Liver (tissue), 9 donors: ENCODE results near the gene RCSD1. TPM values are rescaled to one million over a fixed set of nuclear protein-coding genes. Genes with fewer than 3 reads are reported as not detected.

ENCODE experiments used
- DNase-seq: peaks from one replicate; pipeline ENCODE4 v3.0.0-alpha.2; 2017; ENCODE audit warnings: low spot score
- H3K27ac ChIP-seq, 2 donors: one replicate each; pipeline ENCODE4 v1.7.0; 2013; ENCODE audit warnings: inconsistent platforms in 2 of 2, low read length in 2 of 2, control low read depth in 1 of 2, low read depth in 1 of 2, mild to moderate bottlenecking in 1 of 2
- H3K27me3 ChIP-seq, 4 donors: one replicate each; pipeline versions ENCODE4 v1.6.1 to v1.7.0; 2013; ENCODE audit warnings: low read length in 3 of 4, inconsistent platforms in 1 of 4, mild to moderate bottlenecking in 1 of 4, moderate library complexity in 1 of 4; ENCODE audit not compliant: control insufficient read depth in 4 of 4, insufficient read depth in 4 of 4
- H3K36me3 ChIP-seq, 4 donors: one replicate each; pipeline versions ENCODE4 v1.6.1 to v1.7.0; 2013; ENCODE audit warnings: low read length in 3 of 4, mild to moderate bottlenecking in 3 of 4, low read depth in 1 of 4, moderate library complexity in 1 of 4; ENCODE audit not compliant: control insufficient read depth in 4 of 4, insufficient read depth in 3 of 4
- H3K4me1 ChIP-seq, 4 donors: one replicate each; pipeline versions ENCODE4 v1.6.1 to v1.7.0; 2013; ENCODE audit warnings: low read length in 3 of 4, mild to moderate bottlenecking in 3 of 4, moderate library complexity in 1 of 4; ENCODE audit not compliant: control insufficient read depth in 4 of 4, insufficient read depth in 4 of 4
- H3K4me3 ChIP-seq, 3 donors: one replicate each; pipeline versions ENCODE4 v1.6.1 to v1.7.0; 2013; ENCODE audit warnings: low read length in 3 of 3, control low read depth in 1 of 3, low read depth in 1 of 3, mild to moderate bottlenecking in 1 of 3
- H3K9ac ChIP-seq, 2 donors: one replicate each; pipeline ENCODE4 v1.7.0; 2013; ENCODE audit warnings: low read length in 2 of 2, mild to moderate bottlenecking in 2 of 2, moderate library complexity in 2 of 2, control low read depth in 1 of 2, low read depth in 1 of 2
- H3K9me3 ChIP-seq, 4 donors: one replicate each; pipeline versions ENCODE4 v1.6.1 to v1.7.0; 2013; ENCODE audit warnings: low read length in 3 of 4; ENCODE audit not compliant: control insufficient read depth in 4 of 4
- ATF3 ChIP-seq: IDR thresholded peaks from 2 replicates; pipeline ENCODE4 v1.6.1; 2016; ENCODE audit warnings: antibody characterized with exemption
- CTCF ChIP-seq: fragments of 150-350 bp; IDR thresholded peaks from 2 replicates; pipeline ENCODE4 v1.5.1; 2017; ENCODE audit warnings: improper control_type of control experiment, low read depth, low read length; ENCODE audit not compliant: missing input control
- EGR1 ChIP-seq, 2 donors: IDR thresholded peaks; 2 replicates each; pipeline ENCODE4 v1.6.1; 2016 to 2018; ENCODE audit warnings: antibody characterized with exemption in 2 of 2, low read depth in 2 of 2
- GABPA ChIP-seq, 2 donors: IDR thresholded peaks in 1 of 2; conservative IDR thresholded peaks in 1 of 2; 2 replicates each; pipeline ENCODE4 v1.6.1; 2016; ENCODE audit warnings: antibody characterized with exemption in 2 of 2, mild to moderate bottlenecking in 1 of 2, moderate library complexity in 1 of 2
- HNF4G ChIP-seq: IDR thresholded peaks from 2 replicates; pipeline ENCODE4 v1.6.1; 2016; ENCODE audit warnings: antibody characterized with exemption
- JUND ChIP-seq, 2 donors: IDR thresholded peaks; 2 replicates each; pipeline ENCODE4 v1.6.1; 2016; ENCODE audit warnings: antibody characterized with exemption in 2 of 2
- MAX ChIP-seq: IDR thresholded peaks from 2 replicates; pipeline ENCODE4 v1.6.1; 2016; ENCODE audit warnings: antibody characterized with exemption
- REST ChIP-seq: IDR thresholded peaks from 2 replicates; pipeline ENCODE4 v1.6.1; 2016; ENCODE audit warnings: antibody characterized with exemption, mild to moderate bottlenecking
- RXRA ChIP-seq, 2 donors: IDR thresholded peaks; 2 replicates each; pipeline ENCODE4 v1.6.1; 2017 to 2018; ENCODE audit warnings: antibody characterized with exemption in 2 of 2, mild to moderate bottlenecking in 1 of 2
- SP1 ChIP-seq: IDR thresholded peaks from 2 replicates; pipeline ENCODE4 v1.6.1; 2018; ENCODE audit warnings: antibody characterized with exemption, mild to moderate bottlenecking
- TAF1 ChIP-seq: conservative IDR thresholded peaks from 2 replicates; pipeline ENCODE4 v1.6.1; 2016; ENCODE audit warnings: antibody characterized with exemption, mild to moderate bottlenecking
- YY1 ChIP-seq: IDR thresholded peaks from 2 replicates; pipeline ENCODE4 v1.6.1; 2016; ENCODE audit warnings: antibody characterized with exemption, mild to moderate bottlenecking
- ZBTB33 ChIP-seq: IDR thresholded peaks from 2 replicates; pipeline ENCODE4 v1.6.1; 2016; ENCODE audit warnings: antibody characterized with exemption
- polyA plus RNA-seq, 2 donors: library from polyadenylated mRNA; stranded (reverse) in 1 of 2; unstranded in 1 of 2; fragments of 200-250 nt in 1 of 2; fragments of >200 nt in 1 of 2; fragmentation: Nextera tagmentation in 1 of 2; extraction: Ambion mirVana in 1 of 2; gene quantifications; one replicate each; pipeline versions ENCODE4 v1.2.1 to v1.2.3, GENCODE V29; 2013 to 2015
- total RNA-seq, 2 donors: library from RNA; depleted of rRNA; stranded (reverse); fragments of >200 nt; gene quantifications; one replicate each; pipeline ENCODE4 v1.2.3, GENCODE V29; 2014
- donor health status: healthy.
- donor health status: healthy.
- donor health status: healthy.
- donor health status: healthy.
- donor health status: healthy.

RCSD1 gene
- total and polyA plus RNA-seq, 4 donors: 3.1 to 15.0 (median 6.0) TPM

GRCh38 chr1:167747988-167748387 lies 118.0 kb downstream of the RCSD1 start (continued):
- TF ChIP-seq ATF3: no peak
- no peak for TF ChIP-seq ZBTB33
- no peak for TF ChIP-seq JUND (IDR thresholded peaks at IDR 0.05)
- TF ChIP-seq YY1: no peak
- TF ChIP-seq TAF1: no peak
- no peak for TF ChIP-seq SP1
- TF ChIP-seq HNF4G: no peak
- TF ChIP-seq GABPA (IDR thresholded peaks at IDR 0.05 in 1 of 2, conservative IDR thresholded peaks at IDR 0.05 in 1 of 2): no peak

GRCh38 chr1:167748906-167749305 lies 118.9 kb downstream of the RCSD1 start:
- Histone ChIP-seq H3K9me3 (no peaks in the 10 kb centered on the region), H3K36me3 (no peaks in the 10 kb centered on the region), H3K4me3 (no peak overlapping the region), H3K9ac (no peak overlapping the region), H3K27me3 (no peaks in the 10 kb centered on the region), H3K4me1 (peaks cover 2 to 10% (median 8%) of the 10 kb centered on the region in 4 donors), H3K27ac (no peak overlapping the region)
- TF ChIP-seq TAF1: no peak
- no peak for TF ChIP-seq RXRA (IDR thresholded peaks at IDR 0.05)
- no peak for TF ChIP-seq MAX
- TF ChIP-seq CTCF: no peak
- no peak for TF ChIP-seq SP1
- TF ChIP-seq ATF3: no peak
- TF ChIP-seq HNF4G: no peak
- TF ChIP-seq REST: no peak
- no peak for TF ChIP-seq EGR1 (IDR thresholded peaks at IDR 0.05; ENCODE audit: low read depth in 2 of 2)
- DNase-seq: no peak
